Stimulated activated CD4-positive, alpha-beta T cell treated with anti-CD3 and anti-CD28 coated beads, Interleukin-1b, Interleukin-23, amount 100 ng/mL, for 48 hours (primary cell): Measurements from ENCODE around the gene EML2.
"Not testable (repeated sequence)": the region's sequence is repeated elsewhere in the genome, so short reads cannot be mapped to it uniquely, and the experiment has no call there.

Experiments used
- DNase-seq: peaks from one replicate; pipeline ENCODE4 v3.0.0-alpha.2; 2020

The EML2 gene

GRCh38 chr19:45645631-45646344 is 6.6 kb upstream of the EML2 start:
- peak; percentile 86 for DNase-seq

- DNase-seq = peak; percentile 22
These were observed 6.0 kb upstream of the EML2 start for GRCh38 chr19:45645068-45645630.

DNA sequence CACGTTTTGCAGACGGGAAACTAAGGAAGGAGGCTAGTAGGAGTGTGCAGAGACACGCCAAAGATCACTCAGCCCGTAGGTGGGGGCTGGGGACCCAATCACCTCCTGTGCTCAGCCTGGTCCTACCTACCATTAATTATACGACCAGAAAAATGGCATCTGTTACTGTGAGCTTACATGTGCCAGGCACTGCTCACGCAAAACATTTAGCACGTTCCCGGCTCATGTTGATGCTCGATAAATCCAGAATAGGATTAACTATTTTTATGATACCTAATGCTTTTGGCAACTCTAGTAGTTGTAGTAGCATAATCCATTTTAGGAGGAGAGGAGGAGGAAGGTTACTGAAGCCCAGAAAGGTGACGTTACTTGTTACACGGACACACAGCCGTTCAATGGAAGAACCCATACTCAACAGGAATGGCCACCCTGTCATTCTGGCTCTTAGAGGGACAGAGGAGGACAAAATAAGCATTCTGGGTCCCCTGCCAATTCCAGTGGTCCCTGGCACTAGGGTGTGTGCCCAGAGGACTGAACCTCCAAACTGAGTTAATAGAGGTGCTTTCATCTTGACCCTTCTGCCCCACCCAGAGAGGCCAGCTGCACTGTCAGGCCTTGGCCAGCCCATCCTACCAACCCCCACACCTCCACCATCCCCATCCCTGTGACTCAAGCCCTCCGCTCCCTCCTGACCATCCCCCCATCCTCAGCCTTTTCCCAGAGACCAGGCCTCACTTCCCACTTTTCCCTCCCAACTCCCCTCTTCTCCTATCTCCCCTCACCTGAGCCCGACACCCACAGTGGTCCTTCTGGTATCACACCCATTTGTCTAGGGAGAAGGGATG is 5.0 kb upstream of the EML2 start:
- no peak for DNase-seq

DNA sequence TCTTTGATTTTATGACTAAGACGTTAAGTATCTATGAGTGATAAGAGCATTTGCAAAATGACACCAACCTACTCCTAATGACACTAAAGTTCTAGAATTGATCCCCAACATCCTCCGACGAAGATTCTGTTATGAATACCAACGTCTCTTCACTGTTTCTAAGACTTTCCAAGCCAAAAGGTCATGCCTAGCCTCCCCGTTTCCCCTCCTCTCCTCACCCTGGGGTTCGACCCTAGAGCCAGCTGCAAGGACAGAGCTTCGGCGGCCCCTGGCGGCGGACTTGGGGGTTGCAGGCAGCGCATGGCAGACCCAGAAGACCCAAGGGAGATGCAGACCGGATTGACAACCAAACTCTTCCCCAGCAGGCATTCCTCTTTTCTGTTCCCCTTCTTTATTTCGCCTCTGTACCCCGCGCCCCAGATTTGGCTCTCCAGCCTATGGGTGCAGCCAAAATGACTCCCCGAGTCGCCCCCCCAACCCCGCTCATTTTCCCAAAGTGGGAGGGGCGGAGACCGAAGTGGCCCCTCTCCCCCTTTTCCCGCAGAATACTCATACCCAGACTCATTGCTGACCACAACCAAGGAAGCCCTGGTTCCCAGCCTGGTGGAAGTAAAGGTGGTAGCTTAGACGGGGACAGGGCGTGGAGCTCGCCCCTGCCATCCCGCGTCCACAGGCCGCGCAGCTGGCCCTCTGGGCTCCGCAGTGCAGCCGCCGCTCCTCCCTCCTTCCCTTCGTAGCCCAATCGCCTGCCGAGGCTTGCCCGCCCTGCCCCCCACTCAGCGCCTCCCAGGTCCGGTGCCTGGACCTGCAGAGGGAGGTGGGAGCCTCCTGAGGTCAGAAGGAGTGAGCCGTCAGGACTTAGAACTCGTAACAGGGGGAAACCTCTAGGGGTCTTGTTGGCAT is 4.1 kb upstream of the EML2 start:
- DNase-seq = peak; percentile 96

DNA sequence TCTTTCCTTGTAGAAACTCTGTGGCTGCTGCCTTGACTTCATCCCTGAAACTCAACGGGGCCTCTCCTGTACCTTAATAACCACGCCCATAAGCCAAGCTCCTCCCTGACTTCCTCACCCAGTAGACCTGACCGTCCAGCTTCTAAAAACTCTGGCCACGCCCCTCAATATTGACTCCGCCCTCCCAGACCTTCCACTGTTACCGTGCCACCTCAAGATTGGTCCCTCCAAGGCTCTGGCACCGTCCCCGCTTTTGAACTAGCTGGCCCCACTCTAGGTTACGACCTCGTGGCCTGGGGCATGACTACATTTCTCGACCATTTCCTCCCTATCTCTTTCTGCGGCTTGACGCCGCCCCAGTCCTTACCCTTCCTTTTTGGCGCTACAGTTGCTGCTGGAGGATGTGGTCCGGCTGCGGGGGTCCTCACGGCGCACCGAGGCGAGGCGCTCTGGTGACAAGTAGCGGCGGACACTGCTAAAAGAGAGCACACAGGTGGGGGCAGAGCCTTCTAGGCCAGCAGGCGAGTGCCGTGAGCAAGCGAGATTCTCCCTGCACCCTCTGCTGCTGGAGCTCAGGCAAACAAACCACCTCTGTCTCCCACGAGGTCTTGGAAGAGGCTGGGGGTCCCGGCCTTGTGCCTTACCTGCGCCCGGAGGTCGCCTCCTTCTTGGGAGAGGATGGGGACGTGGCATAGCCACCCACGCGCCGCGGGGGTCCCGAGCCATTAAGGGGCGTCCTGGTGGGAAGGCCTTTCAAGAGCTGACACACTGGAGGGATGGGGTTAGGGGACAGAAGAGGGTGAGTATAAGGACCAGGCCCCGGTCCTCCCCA is 2.3 kb upstream of the EML2 start:
- DNase-seq = peak; percentile 91

GRCh38 chr19:45640849-45641273 is 1.7 kb upstream of the EML2 start:
- DNase-seq = peak; percentile 63

- no peak for DNase-seq
These were observed 1.1 kb downstream of the EML2 start for GRCh38 chr19:45637890-45638667.

- no peak for DNase-seq
These were observed 2.3 kb downstream of the EML2 start for GRCh38 chr19:45636902-45637301.

DNA sequence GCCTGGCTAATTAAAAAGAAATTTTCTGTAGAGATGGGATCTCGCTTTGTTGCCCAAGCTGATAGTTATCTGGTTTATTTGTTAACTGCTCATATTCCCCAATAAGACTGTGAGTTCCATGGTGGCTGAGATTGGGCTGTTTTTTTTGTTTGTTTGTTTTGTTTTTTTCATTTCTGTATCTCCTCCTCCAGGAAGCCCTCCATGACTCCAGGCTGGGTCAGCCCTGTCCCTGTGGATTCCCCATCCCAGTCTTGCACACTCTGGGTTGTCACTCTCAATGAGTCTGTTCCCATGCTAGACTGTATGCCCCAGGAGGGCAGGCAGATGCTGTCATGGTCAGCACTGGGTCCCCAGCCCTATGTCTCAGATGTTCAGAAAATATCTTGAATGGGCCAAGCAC is 2.9 kb downstream of the EML2 start:
- DNase-seq = no peak

GRCh38 chr19:45632468-45633196 is 6.6 kb downstream of the EML2 start:
- peak; percentile 54 for DNase-seq

GRCh38 chr19:45630463-45630862 is 8.7 kb downstream of the EML2 start:
- DNase-seq = peak; percentile 55

- peak; percentile 16 for DNase-seq
These were observed 9.5 kb downstream of the EML2 start for GRCh38 chr19:45629704-45630103.

DNA sequence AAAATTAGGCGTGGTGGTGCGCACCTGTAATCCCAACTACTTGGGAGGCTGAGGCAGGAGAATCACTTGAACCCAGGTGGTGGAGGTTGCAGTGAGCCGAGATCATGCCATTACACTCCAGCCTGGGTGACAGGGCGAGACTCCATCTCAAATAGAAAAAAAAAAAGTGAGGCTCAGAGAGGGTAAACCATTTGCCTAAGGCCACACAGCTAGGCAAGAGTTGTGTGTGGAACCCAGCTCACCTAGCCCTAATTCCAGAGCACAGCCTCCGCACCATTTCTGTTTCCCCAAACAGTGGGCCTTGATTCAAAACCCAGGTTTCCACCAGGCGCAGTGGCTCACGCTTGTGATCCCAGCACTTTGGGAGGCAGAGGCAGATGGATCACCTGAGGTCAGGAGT is 11.0 kb downstream of the EML2 start:
- not testable (repeated sequence) for DNase-seq

DNA sequence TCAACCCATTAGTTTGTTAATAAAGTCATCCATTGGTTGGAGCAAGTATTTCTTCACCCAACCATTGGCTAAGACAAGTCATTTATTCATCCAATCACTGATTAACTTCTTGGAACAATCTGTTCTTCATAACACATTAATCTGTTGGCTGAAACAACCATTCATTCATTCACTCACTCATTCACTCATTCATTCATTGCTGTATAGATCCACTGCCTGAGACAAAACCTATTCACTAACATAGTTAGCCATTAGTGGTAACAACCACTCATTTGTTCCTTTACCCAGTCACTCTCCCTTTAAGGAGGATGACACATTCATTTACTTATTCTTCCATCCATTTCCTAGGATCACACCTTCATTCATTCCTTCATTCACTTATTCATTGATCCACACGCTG is 15.2 kb downstream of the EML2 start:
- DNase-seq = no peak

DNA sequence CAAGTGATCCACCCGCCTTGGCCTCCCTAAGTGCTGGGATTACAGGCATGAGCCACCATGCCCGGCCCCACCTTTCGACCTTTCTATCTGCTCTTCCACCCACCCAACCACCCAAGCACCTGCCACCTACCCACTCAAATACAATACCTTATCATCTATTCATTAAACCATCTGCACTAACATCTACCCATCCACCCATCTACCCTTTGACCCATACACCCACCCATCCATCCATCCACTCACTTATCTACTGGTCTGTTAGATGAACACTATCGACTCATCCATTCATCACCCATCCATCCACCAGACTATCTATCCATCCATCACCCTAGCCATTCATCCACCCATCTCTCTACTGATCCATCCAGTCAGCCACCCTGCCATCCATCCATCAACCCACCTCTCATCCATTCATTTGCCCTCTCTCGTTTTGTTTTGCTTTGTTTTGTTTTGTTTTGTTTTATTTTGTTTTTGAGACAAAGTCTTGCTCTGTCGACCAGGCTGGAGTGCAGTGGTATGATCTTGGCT is 17.2 kb downstream of the EML2 start:
- no peak for DNase-seq

DNA sequence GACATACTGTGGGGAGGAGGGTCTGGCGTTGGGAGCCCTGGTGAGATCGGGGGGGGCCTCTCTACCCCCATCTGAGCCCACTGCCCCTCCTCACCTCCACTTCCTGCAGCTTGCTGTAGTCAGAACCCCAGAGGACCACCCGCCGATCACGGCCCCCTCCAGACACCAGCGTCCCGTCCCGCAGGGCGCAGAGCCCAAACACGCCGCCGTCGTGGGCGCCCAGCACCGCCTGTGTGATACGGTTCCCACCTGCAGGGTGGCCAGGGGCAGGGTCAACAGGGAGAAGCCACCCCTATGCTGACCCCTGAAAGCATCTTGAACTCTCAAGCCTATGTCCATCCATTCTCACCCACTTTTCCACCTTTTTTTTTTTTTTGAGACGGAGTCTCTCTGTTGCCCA is 17.8 kb downstream of the EML2 start:
- no peak for DNase-seq

GRCh38 chr19:45616704-45617017 is 22.5 kb downstream of the EML2 start:
- no peak for DNase-seq

- DNase-seq = peak; percentile 92
These were observed 23.1 kb downstream of the EML2 start for GRCh38 chr19:45615795-45616703.

DNA sequence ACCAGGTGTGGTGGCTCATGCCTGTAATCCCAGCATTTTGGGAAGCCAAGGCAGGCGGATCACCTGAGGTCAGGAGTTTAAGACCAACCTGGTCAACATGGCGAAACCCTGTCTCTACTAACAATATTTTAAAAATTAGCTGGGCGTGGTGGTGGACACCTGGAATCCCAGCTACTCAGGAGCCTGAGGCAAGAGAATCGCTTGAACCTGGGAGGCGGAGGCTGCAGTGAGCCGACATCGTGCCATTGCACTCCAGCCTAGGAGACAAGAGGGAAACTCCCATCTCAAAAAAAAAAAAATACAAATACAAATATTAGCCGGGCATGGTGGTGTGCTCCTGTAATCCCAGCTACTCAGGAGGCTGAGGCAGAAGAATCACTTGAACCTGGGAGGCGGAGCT is 24.1 kb downstream of the EML2 start:
- DNase-seq = not testable (repeated sequence)
